Coronary artery (tissue), 2 donors: Measurements from ENCODE around the gene CCDC169.
A peak's percentile ranks its signal among the peaks of the same experiment; 100 is the strongest.
"Not testable (repeated sequence)": the region's sequence is repeated elsewhere in the genome, so short reads cannot be mapped to it uniquely, and the experiment has no call there.

ENCODE experiments used
- DNase-seq: peaks from one replicate; pipeline ENCODE4 v3.0.0-alpha.2; 2017; ENCODE audit warnings: low spot score
- H3K27ac ChIP-seq, 2 donors: fragments of 200-600 bp; sonication (generic); one replicate each; pipeline ENCODE4 v1.5.1; 2016 to 2019
- H3K4me3 ChIP-seq: fragments of 200-600 bp; sonication (generic); 2 replicates; pipeline ENCODE4 v1.5.1; 2016; ENCODE audit warnings: mild to moderate bottlenecking, moderate library complexity
- CTCF ChIP-seq: fragments of 200-600 bp; sonication (generic); IDR thresholded peaks from one replicate; pipeline ENCODE4 v1.5.1; 2019; ENCODE audit warnings: antibody characterized with exemption

Gene CCDC169

GRCh38 chr13:36310417-36311108, 12.9 kb upstream of the CCDC169 start:
- no peak overlapping the region for H3K27ac ChIP-seq
- TF ChIP-seq CTCF = no peak
- H3K4me3 ChIP-seq = no peak overlapping the region
- DNase-seq = no peak

DNA sequence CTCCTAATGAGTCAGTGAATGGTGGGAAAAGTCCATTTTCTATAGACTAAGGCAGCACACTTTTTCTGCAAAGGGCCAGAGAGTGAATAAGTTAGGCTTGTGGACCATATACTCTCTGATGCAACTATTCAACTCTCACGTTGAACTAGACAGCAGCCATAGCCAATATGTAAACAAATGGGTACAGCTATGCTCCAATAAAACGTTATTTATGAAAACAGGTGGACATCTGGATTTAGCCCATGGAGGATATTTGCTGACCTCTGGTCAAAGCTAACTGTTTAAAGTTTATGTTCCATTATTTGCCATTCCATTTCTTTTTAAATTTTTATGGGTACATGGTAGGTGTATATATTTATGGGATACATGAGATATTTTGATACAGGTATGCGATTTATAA, 4.7 kb upstream of the CCDC169 start:
- no peak for TF ChIP-seq CTCF
- DNase-seq = no peak
- H3K4me3 ChIP-seq = no peak overlapping the region
- no peak overlapping the region for H3K27ac ChIP-seq

DNA sequence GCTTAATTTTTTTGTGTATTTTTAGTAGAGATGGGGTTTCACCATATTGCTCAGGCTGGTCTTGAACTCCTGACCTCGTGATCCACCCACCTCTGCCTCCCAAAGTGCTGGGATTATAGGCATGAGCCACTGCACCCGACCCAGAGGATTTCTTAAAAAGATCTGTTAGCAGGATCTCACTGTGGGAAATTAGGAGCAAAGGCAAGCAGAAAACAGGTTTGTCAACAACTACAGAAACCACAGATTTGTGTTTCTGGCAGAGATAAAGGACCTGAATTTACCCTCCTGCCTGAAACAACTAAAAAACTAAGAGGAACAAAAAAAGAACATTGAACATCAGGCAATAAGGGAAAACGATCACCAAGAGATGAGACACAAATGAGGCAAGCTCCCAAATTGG, 1.9 kb upstream of the CCDC169 start:
- not testable (repeated sequence) for H3K4me3 ChIP-seq, H3K27ac ChIP-seq, DNase-seq

DNA sequence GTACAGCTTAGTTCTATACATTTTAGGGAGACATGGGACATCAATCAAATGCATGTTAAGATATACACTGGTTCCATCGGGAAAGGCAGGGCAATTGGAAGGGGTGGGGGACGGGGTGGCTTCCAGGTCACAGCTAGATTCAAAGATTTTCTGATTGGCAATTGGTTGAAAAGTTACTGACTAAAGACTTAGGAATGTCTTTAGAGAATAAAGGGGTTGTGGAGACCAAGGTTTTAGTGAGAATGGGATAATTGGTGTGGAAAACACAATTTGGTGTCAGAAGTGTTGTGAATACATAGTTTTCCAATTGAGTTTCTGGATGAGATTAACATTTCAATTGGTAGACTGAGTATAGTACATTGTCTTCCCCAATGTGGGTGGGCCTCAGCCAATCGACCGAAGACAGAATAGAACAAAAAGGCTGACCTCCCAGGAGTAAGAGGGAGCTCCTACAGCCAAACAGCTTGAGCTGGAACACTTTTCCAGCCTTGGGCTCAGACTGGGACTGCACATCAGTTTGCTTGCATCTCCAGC, 988 bp upstream of the CCDC169 start:
- TF ChIP-seq CTCF = no peak
- H3K27ac ChIP-seq = no peak overlapping the region
- H3K4me3 ChIP-seq = peak overlapping the region; percentile 81
- DNase-seq = no peak

- no peak overlapping the region for H3K27ac ChIP-seq
- DNase-seq = no peak
- no peak for TF ChIP-seq CTCF
Observed at GRCh38 chr13:36294096-36294495, 3.5 kb downstream of the CCDC169 start.

DNA sequence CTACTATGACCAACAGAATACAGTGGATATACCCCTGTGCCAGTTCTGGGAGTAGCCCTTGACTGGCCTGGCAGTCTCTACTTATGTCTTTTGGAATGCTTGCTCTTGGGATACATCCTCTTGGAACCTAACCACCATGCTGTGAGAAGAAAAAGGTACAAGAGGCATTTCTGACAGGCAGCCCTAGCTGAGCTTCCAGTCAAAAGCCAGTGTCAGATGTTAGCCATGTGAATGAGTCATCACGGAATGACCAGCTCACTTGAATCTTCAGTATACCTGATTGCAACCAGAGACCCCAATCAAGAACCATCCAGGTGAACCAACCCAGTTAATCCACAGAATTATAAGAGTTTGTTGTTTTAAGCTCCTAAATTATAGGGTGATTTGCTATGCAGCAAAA, 4.1 kb downstream of the CCDC169 start:
- Histone ChIP-seq H3K4me3 (no peak overlapping the region), H3K27ac (no peak overlapping the region)
- no peak for DNase-seq
- TF ChIP-seq CTCF = no peak

More at GRCh38 chr13:36294096-36294495, 3.5 kb downstream of the CCDC169 start:
- no peak overlapping the region for H3K4me3 ChIP-seq

- no peak overlapping the region for H3K4me3 ChIP-seq
- TF ChIP-seq CTCF = no peak
- H3K27ac ChIP-seq = no peak overlapping the region
- no peak for DNase-seq
Observed at GRCh38 chr13:36288794-36289391, 8.7 kb downstream of the CCDC169 start.
